Psoas muscle (tissue), 8 donors: ENCODE data around the gene SMIM36. TPM values are rescaled to one million over a fixed set of nuclear protein-coding genes. Genes with fewer than 3 reads are reported as not detected.
"Not testable (repeated sequence)": the region's sequence is repeated elsewhere in the genome, so short reads cannot be mapped to it uniquely, and the experiment has no call there.

Experiments
- ATAC-seq, 4 donors: fragments of 200-7000 bp; cut with Tn5 transposase; one replicate each; pipeline ENCODE4 v1.9.1; 2020; ENCODE audit warnings: moderate library complexity in 3 of 4, mild to moderate bottlenecking in 2 of 4
- DNase-seq, 2 donors: peaks; one replicate each; pipeline ENCODE4 v3.0.0-alpha.2; 2020
- H3K27ac ChIP-seq: fragments of 200-600 bp; one replicate; pipeline ENCODE4 v1.8.0; 2022
- H3K27me3 ChIP-seq, 3 donors: fragments of 200-600 bp in 1 of 3; one replicate each; pipeline versions ENCODE4 v1.6.1 to v1.8.0; 2013 to 2022; ENCODE audit warnings: low read length in 2 of 3, mild to moderate bottlenecking in 2 of 3, moderate library complexity in 1 of 3; ENCODE audit not compliant: insufficient read depth in 3 of 3
- H3K36me3 ChIP-seq, 2 donors: fragments of 200-600 bp in 1 of 2; one replicate each; pipeline versions ENCODE4 v1.6.1 to v1.8.0; 2013 to 2022; ENCODE audit warnings: low read depth in 1 of 2, mild to moderate bottlenecking in 1 of 2, moderate library complexity in 1 of 2; ENCODE audit not compliant: insufficient read depth in 1 of 2
- H3K4me1 ChIP-seq: fragments of 200-600 bp; one replicate; pipeline ENCODE4 v1.8.0; 2022
- H3K4me3 ChIP-seq: fragments of 200-600 bp; one replicate; pipeline ENCODE4 v1.8.0; 2022; ENCODE audit warnings: mild to moderate bottlenecking
- H3K9me3 ChIP-seq: fragments of 200-600 bp; one replicate; pipeline ENCODE4 v1.8.0; 2022
- WGBS, 3 donors: extraction: QIAGEN DNeasy Blood & Tissue Kit; methylation state at CpG; one replicate each; pipeline versions ENCODE4 v1.1.6 to v1.1.7; 2013; 5-methylcytosine and 5-hydroxymethylcytosine counted together
- intact Hi-C, 2 donors: fragments of 100-400 bp; cut with DNase I; formaldehyde crosslinking; loops; one replicate each; pipeline versions ENCODE4 v1.11.0 to v1.14.2; 2022
- polyA plus RNA-seq, 3 donors: library from polyadenylated mRNA; stranded (reverse); fragments of 200-250 nt; gene quantifications; one replicate each; pipeline ENCODE4 v1.2.3, GENCODE V29; 2013
- total RNA-seq, 4 donors: library from RNA; stranded (reverse); fragmentation: NEBNext Ultra II Directional in 2 of 4; extraction: Animal tissue kit (Norgen Biotek cat#: 25700) in 2 of 4; gene quantifications; one replicate each; pipeline versions ENCODE4 v1.2.1 to v1.2.4, GENCODE V29; 2021 to 2023
- TF ChIP-seq, protein P1 (sequence below): fragments of 200-600 bp; IDR thresholded peaks from one replicate; pipeline ENCODE4 v1.8.0; 2022; ENCODE audit warnings: antibody characterized with exemption
- donor health status: healthy with polysubstance abuse.
- donor health status: DM: no; HTN: no; CAD: no; lungs with moderate emphysema.
- donor health status: Bipolar disorder and iron deficiency.
- donor health status: healthy.
- donor health status: DM: yes; HTN: yes; CAD: no.
- donor health status: DM: no; HTN: no; CAD: no.
- donor health status: DM: no; HTN: no; CAD: no.
- donor health status: DM: yes; HTN: yes; CAD: no.

SMIM36 gene
- total and polyA plus RNA-seq, 7 donors, result not detected

DNA sequence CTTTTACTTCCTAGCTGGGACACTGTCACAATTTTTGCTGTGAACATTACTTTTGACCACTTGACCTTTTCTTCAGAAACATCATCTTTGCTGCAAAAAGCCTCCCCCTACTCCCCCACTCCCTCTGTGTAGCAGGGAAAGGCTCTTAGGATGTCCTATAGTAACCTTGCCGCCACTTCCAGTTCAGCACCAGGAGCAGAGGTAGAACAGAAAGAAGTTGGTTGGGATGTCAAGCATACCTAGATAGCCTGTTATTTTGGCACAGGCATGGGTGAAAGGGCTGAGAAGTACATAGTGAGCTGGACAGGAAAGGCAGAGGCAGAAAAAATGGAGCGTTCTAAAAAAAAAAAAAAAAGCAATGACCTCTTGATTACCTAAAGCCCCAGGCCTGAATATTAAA is 31.3 kb downstream of the SMIM36 start:
- TF ChIP-seq, protein P1, sequence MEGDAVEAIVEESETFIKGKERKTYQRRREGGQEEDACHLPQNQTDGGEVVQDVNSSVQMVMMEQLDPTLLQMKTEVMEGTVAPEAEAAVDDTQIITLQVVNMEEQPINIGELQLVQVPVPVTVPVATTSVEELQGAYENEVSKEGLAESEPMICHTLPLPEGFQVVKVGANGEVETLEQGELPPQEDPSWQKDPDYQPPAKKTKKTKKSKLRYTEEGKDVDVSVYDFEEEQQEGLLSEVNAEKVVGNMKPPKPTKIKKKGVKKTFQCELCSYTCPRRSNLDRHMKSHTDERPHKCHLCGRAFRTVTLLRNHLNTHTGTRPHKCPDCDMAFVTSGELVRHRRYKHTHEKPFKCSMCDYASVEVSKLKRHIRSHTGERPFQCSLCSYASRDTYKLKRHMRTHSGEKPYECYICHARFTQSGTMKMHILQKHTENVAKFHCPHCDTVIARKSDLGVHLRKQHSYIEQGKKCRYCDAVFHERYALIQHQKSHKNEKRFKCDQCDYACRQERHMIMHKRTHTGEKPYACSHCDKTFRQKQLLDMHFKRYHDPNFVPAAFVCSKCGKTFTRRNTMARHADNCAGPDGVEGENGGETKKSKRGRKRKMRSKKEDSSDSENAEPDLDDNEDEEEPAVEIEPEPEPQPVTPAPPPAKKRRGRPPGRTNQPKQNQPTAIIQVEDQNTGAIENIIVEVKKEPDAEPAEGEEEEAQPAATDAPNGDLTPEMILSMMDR, result no peak
- H3K27me3 ChIP-seq, result no peaks in the 10 kb centered on the region
- H3K4me3 ChIP-seq, result no peak overlapping the region
- no peaks in the 10 kb centered on the region for H3K4me1 ChIP-seq
- DNase-seq (no peak), ATAC-seq (no peak)
- intact Hi-C loops, result no loop called here
- no peaks in the 10 kb centered on the region for H3K9me3 ChIP-seq
- H3K27ac ChIP-seq, result no peak overlapping the region
- WGBS, 3 donors, result 78 to 91% (median 88%) methylated on average over 2 of the region's 2 CpGs
- H3K36me3 ChIP-seq, result no peaks in the 10 kb centered on the region

DNA sequence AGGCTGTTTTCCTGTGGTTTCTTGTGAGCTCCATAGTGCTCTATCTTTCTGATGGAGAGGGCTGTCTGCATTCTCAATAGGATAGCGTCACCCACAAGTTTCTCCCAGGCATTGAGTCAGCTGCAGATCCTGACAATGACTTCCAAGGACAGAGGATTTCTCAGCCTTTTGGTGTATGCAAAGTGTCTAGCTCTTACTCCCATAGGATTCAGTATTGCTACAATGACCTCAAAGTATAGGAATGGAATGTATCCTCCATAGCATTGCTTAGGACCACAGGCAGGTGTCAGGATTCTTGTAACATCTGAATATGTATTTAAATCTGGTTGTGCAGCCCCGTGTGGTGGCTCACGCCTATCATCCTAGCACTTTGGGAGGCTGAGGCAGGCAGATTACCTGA is 32.3 kb downstream of the SMIM36 start:
- ATAC-seq (no peak), DNase-seq (no peak)
- H3K27ac ChIP-seq, result no peak overlapping the region
- 82 to 86% (median 82%) methylated on average over 3 of the region's 3 CpGs for WGBS, 3 donors
- H3K27me3 ChIP-seq, result no peaks in the 10 kb centered on the region
- H3K9me3 ChIP-seq, result no peaks in the 10 kb centered on the region
- intact Hi-C loops, result no loop called here
- no peaks in the 10 kb centered on the region for H3K36me3 ChIP-seq
- TF ChIP-seq, protein P1, result no peak
- no peak overlapping the region for H3K4me3 ChIP-seq
- no peaks in the 10 kb centered on the region for H3K4me1 ChIP-seq

DNA sequence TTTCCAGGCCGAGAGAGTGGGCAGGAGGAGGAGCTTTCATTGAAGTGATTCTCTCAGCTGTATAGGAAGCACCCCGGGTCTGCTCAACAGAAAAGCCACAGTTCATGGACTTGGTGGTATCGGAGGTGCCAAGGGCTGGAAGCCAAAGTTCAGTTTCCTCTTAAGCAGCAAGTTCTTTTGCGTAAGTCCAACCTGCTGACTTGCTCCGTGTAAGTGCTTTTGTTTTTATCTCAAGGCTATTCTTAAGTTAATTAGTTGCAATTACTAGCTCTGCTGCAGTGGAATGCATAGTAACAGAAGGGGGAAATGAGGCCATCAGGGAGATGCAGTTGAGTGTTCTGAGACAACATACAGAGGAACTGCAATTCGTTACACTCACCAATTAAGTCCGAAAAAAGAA is 44.6 kb downstream of the SMIM36 start:
- TF ChIP-seq, protein P1, result no peak
- H3K27me3 ChIP-seq, result no peaks in the 10 kb centered on the region
- H3K4me3 ChIP-seq, result no peak overlapping the region
- intact Hi-C loops, result no loop called here
- H3K4me1 ChIP-seq, result no peaks in the 10 kb centered on the region
- H3K9me3 ChIP-seq, result no peaks in the 10 kb centered on the region
- H3K27ac ChIP-seq, result no peak overlapping the region
- no peak for ATAC-seq
- WGBS, 3 donors, result 44 to 57% (median 51%) methylated on average over 7 of the region's 7 CpGs
- no peaks in the 10 kb centered on the region for H3K36me3 ChIP-seq
- DNase-seq, result no peak

DNA sequence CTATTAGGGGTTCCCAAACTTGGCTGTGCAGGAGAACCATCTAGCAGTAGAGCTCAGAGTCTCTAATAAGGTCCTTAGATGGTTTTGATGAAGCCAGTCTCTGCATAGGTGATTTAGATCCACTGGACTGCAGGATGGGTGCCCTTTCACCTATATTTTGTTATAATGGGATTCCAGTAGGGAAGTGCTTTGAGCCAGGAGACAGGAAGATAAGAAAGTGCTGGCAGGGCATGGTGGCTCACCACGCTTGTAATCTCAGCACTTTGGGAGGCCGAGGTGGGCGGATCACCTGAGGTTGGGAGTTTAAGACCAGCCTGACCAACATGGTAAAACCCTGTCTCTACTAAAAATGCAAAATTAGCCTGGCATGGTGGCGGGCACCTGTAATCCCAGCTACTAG is 45.5 kb downstream of the SMIM36 start:
- H3K4me1 ChIP-seq, ATAC-seq, DNase-seq, H3K27me3 ChIP-seq, H3K9me3 ChIP-seq, H3K27ac ChIP-seq, H3K36me3 ChIP-seq, intact Hi-C loops, H3K4me3 ChIP-seq: not testable (repeated sequence)
- 82 to 87% (median 86%) methylated on average over 4 of the region's 4 CpGs for WGBS, 3 donors

DNA sequence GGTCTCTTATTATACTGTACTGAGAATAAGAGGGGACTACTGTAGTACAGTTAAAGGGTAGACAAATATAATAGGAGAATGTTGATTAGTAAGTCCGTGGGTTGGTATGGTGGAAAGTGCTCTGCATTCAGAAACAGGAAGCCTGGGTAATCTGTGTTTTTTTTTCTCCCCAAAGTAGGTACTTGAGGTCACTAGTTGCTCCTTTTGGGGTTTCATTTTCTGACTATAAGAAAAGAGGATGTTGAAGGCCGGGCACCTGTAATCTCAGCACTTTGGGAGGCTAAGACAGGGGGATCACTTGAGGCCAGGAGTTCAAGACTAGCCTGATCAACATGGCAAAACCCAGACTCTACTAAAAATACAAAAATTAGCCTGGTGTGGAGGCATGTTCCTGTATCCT is 47.7 kb downstream of the SMIM36 start:
- Histone ChIP-seq H3K4me1 (no peaks in the 10 kb centered on the region), H3K27ac (no peak overlapping the region), H3K9me3 (no peaks in the 10 kb centered on the region), H3K27me3 (no peaks in the 10 kb centered on the region), H3K36me3 (no peaks in the 10 kb centered on the region), H3K4me3 (no peak overlapping the region)
- DNase-seq (no peak), ATAC-seq (no peak)
- 72 to 81% (median 72%) methylated on average over 2 of the region's 2 CpGs for WGBS, 3 donors
- TF ChIP-seq, protein P1, result no peak
- intact Hi-C loops, result no loop called here
